Right lobe of liver (tissue), 4 donors: ENCODE data around the gene SULT4A1.

Source experiments
- POLR2A ChIP-seq: fragments of 450-650 bp; IDR thresholded peaks from one replicate; pipeline ENCODE4 v1.6.1; 2017; ENCODE audit warnings: antibody characterized with exemption, mild to moderate bottlenecking
- TF ChIP-seq, protein P1 (sequence below), 4 donors: fragments of 200-600 bp in 3 of 4; fragments of 450-650 bp in 1 of 4; IDR thresholded peaks; one replicate each; pipeline versions ENCODE4 v1.5.1 to v1.8.0; 2016 to 2022; ENCODE audit warnings: antibody characterized with exemption in 4 of 4, mild to moderate bottlenecking in 2 of 4
- donor health status: DM: no; HTN: no; CAD: no.
- donor health status: DM: no; HTN: no; CAD: no.
- donor health status: DM: no; HTN: yes; CAD: no.

- no peak for TF ChIP-seq POLR2A
- TF ChIP-seq, protein P1, sequence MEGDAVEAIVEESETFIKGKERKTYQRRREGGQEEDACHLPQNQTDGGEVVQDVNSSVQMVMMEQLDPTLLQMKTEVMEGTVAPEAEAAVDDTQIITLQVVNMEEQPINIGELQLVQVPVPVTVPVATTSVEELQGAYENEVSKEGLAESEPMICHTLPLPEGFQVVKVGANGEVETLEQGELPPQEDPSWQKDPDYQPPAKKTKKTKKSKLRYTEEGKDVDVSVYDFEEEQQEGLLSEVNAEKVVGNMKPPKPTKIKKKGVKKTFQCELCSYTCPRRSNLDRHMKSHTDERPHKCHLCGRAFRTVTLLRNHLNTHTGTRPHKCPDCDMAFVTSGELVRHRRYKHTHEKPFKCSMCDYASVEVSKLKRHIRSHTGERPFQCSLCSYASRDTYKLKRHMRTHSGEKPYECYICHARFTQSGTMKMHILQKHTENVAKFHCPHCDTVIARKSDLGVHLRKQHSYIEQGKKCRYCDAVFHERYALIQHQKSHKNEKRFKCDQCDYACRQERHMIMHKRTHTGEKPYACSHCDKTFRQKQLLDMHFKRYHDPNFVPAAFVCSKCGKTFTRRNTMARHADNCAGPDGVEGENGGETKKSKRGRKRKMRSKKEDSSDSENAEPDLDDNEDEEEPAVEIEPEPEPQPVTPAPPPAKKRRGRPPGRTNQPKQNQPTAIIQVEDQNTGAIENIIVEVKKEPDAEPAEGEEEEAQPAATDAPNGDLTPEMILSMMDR (IDR thresholded peaks at IDR 0.05) = no peak
These were observed 4.9 kb downstream of the SULT4A1 start for GRCh38 chr22:43857367-43857766.
